Measurements from ENCODE around the gene GDPD5.

GDPD5 gene, protein sequence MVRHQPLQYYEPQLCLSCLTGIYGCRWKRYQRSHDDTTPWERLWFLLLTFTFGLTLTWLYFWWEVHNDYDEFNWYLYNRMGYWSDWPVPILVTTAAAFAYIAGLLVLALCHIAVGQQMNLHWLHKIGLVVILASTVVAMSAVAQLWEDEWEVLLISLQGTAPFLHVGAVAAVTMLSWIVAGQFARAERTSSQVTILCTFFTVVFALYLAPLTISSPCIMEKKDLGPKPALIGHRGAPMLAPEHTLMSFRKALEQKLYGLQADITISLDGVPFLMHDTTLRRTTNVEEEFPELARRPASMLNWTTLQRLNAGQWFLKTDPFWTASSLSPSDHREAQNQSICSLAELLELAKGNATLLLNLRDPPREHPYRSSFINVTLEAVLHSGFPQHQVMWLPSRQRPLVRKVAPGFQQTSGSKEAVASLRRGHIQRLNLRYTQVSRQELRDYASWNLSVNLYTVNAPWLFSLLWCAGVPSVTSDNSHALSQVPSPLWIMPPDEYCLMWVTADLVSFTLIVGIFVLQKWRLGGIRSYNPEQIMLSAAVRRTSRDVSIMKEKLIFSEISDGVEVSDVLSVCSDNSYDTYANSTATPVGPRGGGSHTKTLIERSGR

DNA sequence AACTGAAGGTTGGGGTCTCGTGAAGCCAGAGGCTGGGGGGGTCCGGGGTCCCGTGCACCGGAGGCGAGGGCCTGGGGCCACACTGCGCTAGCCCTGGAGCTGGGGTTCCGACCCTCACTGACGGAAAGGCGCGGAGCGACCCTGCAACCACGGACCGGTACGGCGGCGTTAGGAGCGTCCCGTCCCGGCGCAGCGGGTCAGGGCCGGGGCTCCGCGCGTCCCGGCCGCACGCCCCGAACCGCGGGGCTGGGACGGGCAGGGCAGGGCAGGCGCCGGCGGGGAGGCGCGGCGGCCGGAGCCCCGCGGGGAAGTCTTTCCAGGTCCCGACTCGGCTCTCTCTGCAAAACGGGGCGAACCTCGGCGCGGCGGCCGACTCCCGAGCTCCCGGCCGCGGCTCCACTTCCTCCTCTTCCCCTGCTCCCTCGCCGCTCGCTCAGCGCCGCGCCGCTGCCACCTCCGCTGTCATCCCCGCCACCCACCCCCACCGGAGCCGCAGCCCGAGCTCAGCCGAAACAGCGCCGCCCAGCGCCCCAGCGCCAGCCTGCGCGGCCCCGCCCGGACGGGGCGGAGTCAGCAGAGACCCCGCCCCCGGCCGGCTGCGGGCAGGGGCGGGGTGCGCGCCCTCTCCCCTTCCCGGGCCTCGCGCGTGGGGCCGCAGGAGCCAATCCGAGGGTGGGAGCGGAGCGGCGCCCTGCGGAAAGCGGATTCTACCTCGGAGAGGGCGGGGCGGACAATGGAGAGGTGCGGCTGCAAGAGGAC lies at the start of gene GDPD5:
TSS of gene GDPD5 (minus strand) at position 509 of the 759 bp plus-strand sequence. CDS start 48,206 bp downstream, outside the sequence.
- peak; percentile 60 to 63 for DNase-seq (ENCODE audit: low read depth in 2 of 2)

DNA sequence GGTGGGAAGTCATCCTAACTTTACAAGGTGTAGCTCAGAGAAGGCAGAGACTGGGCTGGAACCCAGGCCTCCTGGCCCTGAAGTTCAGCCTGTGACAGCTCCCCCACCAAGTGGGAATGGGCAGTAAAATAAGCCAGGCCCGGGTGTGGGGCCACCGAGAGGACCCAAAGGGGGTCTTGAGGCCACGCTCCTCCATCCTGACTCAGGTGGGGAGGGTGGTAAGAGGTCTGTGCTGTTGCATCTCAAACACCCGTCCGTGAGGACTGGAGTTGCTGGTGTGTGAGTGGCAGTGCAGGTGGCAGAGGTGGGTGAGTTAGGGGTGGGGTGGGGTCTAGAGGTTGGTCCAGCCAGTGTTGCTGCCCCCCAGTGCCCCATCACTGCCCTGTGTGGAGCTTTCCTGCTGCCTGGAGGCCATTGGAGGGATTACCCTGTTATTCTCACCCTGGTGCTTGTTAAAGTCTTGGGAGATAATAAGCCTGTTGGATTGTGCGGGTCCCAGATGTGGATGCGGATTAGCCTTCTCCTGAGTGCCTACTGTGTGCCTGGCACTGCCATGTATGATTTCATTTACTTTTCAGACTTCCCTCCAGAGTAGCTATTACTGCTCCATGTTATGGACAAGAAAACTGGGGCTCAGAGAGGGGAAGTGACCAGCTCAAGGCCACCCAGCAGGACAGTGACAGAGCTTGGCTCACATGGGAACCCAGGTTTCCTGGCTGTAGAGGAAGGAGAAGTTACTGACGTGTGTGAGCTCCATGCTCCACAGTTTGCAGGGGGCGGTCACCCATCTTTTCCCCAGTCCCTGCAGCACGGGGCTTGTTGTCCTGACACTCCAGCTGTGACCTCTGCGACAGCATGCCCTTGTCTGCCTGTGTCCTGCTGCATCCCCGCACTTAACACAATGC lies 49.2 kb upstream of the GDPD5 start:
- DNase-seq (ENCODE audit: low read depth in 2 of 2): no peak

DNA sequence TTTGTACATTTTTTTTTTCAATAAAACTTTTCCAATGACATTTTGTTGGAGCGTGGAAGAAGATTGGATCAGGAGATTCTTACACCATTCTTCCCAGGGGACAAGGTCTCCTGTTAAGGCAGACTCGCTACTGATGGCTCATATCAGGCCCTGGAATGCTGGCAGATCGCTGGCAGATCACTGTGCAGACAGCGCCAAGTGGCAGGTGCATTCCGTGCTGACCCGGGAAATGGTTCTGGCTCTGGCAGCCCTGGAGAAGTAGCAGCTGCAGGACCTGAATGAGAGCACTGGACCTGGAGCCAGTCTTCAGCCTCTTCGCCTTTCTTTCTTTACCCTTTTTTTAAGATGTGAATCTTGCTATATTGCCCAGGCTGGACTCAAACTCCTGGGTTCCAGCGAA lies 47.0 kb upstream of the GDPD5 start:
- no peak for DNase-seq (ENCODE audit: low read depth in 2 of 2)

DNA sequence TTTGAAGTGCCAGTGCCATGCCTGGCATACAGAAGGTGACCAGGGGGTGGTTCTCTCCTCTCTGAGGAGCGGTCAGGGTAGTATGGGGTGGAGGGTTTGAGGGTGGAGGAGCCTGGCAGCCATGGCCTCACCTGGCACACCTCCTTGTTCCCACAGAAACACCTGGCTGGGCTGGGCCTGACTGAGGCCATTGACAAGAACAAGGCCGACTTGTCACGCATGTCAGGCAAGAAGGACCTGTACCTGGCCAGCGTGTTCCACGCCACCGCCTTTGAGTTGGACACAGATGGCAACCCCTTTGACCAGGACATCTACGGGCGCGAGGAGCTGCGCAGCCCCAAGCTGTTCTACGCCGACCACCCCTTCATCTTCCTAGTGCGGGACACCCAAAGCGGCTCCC lies 45.9 kb upstream of the GDPD5 start:
- DNase-seq (ENCODE audit: low read depth in 2 of 2): no peak

DNA sequence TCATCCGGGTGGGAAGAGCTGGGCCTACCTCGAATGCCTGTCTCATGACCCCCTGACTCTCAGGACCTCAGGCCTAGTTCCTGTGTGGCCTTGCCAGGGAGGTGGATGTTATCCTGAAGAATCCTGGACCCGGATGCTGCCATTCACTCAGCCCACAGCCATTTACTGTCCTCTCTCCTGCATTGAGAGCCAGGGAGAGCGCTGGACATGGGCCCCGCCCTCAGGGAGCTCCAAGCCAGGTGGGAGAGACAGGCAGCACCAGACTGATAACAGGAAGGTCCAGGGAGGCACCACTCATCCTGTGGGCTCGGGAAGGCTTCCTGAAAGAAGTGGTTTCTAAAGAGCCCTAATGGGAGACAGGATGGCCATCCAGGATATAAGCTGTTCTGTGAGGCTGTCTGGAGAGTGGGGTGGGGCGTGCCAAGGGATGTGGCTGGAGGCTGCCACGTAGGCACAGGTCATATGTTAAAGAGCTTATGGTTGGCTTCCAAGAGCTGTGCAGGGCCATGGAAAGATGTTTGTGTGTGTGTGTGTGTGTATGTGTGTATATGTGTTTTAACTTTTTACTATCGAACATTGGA lies 44.9 kb upstream of the GDPD5 start:
- no peak for DNase-seq (ENCODE audit: low read depth in 2 of 2)

DNA sequence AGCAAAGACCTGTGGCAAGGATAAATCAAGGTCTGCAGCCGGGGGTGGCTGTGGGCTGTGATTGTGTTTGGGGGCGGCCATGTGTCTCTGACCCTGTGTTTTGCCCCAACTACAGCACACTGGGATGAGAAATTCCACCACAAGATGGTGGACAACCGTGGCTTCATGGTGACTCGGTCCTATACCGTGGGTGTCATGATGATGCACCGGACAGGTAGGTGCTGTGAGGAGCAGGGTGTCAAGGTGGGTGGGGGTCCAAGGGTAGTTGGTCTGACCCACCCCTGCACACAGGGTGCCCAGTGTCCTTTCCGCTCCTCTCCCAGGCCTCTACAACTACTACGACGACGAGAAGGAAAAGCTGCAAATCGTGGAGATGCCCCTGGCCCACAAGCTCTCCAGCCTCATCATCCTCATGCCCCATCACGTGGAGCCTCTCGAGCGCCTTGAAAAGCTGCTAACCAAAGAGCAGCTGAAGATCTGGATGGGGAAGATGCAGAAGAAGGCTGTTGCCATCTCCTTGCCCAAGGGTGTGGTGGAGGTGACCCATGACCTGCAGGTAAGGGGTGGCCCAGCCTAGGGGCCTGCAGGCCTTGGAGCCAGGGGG lies 43.0 kb upstream of the GDPD5 start:
- no peak for DNase-seq (ENCODE audit: low read depth in 2 of 2)

DNA sequence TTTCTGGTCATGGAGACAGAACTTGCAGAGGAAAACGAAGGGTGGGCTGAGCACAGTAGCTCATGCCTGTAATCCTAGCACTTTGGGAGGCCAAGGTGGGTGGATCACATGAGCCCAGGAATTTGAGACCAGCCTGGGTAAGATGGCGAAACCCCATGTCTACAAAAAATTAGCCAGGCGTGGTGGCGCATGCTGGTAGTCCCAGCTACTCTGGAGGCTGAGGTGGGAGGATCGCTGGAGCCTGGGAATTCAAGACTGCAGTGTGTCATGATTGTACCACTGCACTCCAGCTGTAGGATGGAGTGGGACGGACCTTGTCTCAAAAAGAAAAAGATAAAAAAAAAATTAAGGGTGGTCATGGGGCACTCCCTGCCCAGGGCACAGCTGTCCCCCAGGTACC lies 42.2 kb upstream of the GDPD5 start:
- DNase-seq (ENCODE audit: low read depth in 2 of 2): no peak

DNA sequence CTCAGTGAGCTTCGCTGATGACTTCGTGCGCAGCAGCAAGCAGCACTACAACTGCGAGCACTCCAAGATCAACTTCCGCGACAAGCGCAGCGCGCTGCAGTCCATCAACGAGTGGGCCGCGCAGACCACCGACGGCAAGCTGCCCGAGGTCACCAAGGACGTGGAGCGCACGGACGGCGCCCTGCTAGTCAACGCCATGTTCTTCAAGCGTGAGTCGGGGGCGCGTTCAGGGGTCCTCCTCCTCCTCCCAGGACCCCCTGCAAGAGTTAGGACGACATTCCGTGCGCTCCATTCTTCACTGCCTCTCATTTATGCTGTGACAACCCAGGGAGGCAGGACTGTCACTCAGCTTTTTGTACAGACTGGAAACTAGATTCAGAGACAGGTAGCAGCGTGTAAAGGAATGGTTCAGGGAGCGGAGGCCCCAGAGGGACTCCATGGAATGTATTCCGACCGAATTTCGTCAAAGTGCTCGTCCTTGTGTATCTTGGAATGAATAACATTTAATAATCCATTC lies 41.1 kb upstream of the GDPD5 start:
- no peak for DNase-seq (ENCODE audit: low read depth in 2 of 2)

DNA sequence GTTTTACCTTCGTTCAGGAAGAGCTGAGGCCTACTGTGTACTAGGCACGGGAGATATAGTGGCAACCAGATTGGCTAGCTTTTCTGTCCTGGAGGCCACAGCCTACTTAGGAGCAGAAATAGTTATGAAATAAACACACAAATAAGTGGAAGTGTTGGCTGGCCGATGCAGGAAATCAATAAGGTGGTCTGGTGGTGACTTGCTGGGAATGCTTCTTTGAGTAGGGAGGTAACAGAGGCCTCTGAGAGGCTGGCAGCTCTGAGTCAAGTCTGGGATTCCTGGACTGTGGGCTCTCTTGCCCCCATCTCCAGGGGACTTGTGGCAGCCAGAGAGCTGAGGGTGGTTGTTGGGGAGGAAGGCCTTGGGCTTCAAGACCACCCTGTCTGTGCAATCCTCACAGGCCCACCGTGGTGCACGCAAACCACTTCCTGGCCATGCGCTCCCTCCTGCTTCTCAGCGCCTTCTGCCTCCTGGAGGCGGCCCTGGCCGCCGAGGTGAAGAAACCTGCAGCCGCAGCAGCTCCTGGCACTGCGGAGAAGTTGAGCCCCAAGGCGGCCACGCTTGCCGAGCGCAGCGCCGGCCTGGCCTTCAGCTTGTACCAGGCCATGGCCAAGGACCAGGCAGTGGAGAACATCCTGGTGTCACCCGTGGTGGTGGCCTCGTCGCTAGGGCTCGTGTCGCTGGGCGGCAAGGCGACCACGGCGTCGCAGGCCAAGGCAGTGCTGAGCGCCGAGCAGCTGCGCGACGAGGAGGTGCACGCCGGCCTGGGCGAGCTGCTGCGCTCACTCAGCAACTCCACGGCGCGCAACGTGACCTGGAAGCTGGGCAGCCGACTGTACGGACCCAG lies 40.4 kb upstream of the GDPD5 start:
- DNase-seq (ENCODE audit: low read depth in 2 of 2): no peak

DNA sequence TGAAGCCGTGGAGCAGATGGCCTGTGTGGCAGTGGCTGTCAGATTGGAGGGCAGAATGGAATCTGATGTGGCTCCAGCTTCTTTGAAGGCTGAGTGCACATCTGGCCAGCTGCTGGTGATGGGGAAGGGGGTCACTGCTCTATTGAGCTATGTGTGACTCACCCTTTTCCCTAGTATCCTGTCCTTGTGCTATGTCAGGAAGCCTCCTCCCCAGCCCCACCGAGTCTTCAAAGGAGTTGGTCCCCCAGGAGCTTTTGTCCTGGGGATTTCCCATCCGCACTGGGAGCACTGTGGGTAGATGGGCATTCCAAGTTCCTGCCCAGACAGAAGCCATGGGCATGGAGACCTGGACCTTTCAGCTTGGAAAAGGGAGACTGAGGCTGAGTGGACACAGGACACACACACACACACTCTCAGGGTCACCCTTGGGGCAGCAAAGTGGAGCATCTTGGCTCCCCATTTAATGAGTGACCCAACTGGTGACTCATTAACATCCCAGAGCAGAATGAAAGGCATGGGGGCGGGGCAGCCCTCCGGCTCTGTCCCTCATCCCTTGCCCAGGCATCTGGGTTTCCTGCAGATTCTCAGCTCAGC lies 39.6 kb upstream of the GDPD5 start:
- DNase-seq (ENCODE audit: low read depth in 2 of 2): no peak

DNA sequence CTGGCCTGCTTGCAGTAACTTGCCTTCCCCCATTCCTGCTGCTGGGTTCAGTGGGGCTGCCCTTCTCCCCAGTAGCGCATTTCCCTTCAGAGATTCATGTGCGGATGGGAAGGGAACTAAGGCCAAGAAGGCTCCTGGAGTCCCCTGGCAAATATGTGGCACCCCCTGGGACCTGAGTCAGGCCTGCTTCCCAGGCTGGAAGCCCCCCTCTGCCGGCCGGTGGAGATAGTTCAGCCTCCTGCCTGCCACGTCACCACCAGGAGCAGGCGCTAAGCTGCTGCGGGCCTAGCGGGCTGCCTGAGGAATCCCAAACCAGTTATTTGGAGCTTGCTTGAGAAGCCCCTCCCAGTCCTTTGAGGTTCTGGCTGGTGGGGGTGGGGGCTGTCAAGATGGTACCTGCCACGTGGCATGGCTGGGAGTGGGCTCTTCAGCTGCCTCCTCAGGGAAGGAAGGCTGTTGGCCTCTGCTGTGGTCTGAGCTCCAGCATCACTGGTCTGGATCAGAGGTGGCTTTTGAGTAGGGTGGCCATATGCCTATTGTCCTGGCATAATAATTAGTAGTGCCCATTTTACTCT lies 38.3 kb upstream of the GDPD5 start:
- DNase-seq (ENCODE audit: low read depth in 2 of 2): no peak

DNA sequence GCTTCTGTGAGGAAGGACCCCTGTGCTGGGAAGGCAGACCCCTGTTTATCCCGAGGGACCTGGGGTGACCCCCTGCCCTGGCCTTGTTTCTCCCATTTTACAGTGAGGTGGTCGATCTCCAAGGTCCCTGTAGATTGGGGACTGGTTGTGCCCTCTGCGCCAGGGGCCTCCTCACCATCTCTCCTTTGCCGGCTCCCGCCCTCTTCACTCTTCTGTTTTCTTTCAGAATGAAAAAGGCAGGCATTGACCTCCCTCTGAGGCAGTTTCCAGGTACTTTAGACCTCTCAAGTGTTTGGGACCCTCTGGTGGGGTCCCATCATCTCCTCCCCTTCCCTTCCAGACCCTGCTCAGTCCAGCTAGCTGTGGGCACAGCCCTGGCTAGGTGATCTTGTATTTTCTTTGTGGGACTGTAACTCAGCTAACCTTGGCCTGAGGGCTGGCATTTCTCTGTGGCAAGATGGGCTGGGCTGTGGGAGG lies 37.8 kb upstream of the GDPD5 start:
- DNase-seq (ENCODE audit: low read depth in 2 of 2): no peak

DNA sequence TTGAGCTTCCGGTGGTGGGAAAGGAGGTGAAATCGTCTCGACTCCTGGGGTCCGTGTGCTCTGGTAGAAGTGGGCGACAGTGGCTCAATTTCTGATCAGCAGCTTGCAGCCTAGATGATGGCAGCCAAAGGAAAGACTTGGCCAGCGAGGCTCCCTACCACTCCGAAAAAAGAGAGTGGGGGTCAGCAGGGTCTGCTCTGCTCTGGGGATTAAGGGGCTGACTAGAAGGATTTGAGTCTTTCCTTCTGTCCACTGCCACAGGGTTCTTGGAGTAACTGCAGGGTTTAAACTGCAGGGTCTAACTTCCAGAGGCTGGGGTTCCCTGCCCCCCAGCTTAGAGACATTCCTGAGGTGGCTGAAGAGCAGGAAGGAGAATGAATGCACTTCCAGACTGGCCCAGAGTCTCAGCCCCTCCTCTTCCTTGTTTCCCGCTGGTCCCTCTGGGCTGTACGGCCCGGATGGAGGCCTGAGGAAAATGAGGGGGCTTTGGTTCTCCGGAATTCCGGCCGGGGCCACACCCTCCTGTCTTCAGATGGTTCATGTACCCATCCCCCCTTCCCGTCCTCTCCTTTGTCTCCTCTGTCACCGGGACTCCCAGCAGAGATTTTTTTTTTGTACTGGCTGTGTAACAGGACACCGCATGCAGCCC lies 37.2 kb upstream of the GDPD5 start:
- no peak for DNase-seq (ENCODE audit: low read depth in 2 of 2)

DNA sequence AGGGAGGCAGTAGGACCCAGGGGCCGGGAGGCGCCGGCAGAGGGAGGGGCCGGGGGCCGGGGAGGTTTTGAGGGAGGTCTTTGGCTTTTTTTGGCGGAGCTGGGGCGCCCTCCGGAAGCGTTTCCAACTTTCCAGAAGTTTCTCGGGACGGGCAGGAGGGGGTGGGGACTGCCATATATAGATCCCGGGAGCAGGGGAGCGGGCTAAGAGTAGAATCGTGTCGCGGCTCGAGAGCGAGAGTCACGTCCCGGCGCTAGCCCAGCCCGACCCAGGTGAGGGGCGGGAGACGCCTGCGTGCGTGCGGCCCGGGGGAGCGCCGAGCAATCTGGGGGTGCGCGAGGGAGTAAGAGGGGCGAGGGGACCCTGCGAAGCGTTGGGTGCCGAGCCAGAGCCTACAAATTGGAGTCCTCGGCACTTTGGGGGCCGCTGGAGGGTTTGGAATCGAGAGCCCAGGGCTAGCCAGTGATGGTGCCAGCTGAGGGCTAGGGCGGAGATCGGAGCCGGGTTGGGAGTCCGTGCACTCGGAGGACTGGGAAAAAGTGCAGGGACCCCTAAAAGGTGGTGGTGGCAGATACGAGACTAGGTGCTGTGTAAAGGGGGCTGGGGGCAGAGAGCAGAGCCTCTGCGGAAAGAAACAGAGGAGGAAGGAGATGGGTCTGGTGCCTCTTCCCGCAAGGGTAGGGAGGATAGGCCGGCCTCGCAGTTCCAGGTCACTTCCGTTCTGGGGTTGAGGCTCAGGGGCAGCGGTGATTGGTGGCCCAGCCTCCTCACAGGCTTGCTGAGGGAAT lies 36.5 kb upstream of the GDPD5 start, which contains the start of gene SERPINH1:
TSS of gene SERPINH1 (plus strand) at position 206 of the 788 bp plus-strand sequence. CDS start 4,097 bp downstream, outside the sequence.
- DNase-seq (ENCODE audit: low read depth in 2 of 2): peak in 1 of 2 donors; percentile 23

DNA sequence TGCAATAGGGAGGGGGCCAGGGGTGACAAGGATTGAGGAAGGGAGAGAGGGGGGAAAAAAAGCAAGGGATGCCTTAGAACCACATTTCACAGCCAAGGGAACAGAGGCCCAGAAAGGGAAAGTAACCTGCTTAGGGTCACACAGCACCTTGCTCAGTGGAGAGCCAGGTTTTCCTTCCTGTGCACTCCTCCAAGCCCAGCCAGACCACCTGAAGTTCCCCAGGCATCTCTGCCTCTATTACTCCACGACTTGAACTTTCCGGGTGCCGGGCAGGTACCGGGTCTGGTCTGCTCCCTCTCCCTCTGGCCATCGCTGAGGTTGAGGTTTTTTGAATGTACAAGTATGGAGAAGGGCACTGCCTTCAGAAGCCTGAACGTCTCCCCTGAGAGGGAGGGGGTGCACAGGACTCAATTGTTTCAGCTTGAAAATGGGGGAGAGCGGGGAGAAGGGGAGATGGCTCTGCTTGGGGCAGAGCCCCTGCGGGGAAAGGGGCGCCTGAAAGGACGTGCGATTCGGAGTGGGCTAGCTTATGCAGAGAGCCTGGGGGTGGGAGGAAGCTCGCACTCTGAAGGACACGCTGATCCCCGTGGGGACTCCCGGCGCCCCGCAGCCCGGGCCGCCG lies 35.8 kb upstream of the GDPD5 start:
- DNase-seq (ENCODE audit: low read depth in 2 of 2): no peak

DNA sequence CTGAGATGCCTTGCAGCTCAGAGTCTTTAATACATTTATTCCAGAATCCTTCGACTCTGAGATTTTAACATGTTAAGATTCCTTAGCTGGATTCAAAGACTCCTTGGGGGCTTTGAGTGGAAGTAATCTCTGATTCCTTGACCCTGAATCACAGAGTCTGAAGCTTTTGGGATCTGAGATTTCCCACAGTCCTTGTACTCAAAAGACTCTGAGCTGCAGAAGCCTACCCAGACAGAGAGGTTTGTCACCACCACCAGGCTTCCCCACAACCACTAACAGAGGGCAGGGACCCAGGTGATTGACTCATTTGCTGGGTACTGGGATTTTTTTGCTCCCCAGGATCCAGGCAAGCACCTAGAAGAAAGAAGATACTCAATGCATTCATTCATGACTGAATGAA lies 34.9 kb upstream of the GDPD5 start:
- DNase-seq (ENCODE audit: low read depth in 2 of 2): no peak

All from stimulated activated CD8-positive, alpha-beta memory T cell treated with anti-CD3 and anti-CD28 coated beads, Interleukin-7, amount 100 ng/mL, for 1 hour (primary cell).